HG02973 (cell line): ENCODE measurements around the gene SAMD1.

Experiments
- ATAC-seq: cut with Tn5 transposase; IDR thresholded peaks from one replicate; pipeline ENCODE4 v1.9.1; 2021; ENCODE audit warnings: moderate library complexity; ENCODE audit not compliant: unreplicated experiment

The SAMD1 gene

DNA sequence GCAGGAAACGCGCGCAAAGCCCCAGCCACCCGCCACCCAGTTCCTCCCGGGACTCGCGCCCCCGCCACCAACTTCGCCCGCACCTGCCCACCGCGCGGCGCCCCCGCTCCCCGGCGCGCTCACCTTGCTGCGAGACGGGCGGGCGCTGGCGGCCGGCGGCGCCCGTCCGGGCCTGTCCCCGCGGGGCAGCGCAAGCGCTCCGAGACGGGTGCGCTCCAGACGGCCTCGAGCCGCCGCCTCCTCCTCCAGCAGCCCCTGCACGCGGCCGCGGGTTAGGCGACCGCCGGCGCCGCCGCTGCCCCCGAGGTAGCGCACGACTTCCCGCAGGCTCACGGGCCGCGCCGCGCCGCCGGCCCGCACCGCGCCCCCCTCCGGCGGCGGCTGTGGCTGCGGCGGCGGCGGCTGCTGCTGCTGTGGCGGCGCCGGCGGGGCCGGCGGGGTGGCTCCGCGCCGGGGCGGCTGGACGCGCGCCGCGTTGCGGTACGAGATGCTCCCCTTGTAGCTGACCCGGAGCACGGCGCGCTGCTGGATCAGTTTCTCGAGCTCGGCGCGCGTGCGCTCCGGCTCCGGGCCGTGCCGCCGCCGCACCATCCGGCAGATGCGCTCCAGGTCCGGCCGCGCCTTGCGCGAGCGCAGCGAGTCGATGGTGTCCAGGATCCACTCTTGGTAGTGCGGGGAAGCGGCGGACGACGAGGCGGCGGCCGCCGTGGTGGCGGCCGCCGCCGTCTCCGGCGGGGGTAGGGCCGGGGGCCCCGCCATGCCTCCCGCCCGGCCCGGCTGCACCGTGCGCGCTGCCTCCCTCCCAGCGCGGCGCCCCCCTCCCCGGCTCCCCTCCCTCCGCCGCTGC is 666 bp downstream of the SAMD1 start:
- no peak for ATAC-seq

DNA sequence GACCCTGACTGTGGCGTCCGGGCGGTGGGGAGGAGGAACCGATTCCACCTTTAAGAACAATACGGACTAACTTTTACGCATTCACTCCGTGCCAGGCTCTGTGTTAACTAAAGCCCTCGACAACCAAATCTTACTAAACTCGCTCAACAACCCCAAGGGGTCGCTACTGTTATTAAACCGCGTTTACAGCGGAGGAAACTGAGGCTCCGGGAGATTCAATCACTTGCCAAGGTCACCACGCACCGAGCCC is 1.2 kb downstream of the SAMD1 start:
- ATAC-seq = no peak

DNA sequence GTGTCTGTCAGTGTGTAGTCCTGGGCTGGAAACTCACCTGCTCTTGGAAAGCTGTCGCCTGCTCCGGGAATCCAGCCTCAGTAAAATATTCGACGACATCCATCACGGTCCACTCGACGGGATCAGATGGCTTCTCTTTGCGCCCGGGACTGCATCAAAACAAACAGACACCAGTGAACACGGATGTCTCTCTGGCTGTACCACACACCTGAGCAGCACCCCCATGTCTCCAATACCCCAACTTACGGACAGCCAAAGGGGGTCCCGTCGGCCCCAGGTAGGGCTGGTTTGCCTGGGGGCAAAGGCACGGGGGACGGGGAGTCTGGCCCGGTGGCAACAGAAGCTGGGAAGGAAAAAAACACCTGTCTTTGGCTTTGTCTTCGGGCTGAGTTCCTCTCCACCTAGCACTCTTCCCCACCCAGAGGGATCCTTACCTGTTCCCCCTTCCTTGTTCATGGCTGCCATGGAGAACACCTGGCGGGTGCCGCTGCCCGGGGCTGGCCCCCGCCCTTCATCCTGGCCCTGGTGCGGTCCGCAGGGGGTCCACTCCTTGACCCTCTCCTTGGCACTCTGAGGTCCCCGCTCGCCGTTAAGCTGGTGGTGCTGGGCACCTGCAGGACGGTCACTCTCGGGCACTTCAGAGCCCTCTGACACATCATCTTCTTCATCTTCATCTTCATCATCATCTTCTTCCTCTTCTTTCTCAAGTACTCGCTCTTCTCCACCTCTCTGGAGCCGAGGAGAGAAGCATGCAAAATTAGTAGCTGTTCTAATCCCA is 1.7 kb downstream of the SAMD1 start:
- no peak for ATAC-seq

DNA sequence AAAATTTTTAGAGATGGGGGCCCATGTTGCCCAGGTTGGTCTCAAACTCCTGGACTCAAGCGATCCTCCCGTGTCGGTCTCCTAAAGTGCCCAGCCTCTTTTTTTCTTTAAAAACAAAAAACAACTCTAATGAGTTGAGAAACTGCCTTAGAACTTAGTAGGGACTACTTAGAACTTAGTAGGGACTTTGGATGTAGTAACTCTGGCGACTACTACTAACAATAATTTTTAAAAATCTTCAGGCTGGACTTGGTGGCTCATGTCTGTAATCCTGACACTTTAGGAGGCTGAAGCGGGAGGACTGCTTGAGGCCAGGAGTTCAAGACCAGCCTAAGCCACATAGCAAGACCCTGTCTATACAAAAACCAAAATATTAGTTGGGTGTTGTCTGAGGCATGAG is 4.5 kb downstream of the SAMD1 start:
- ATAC-seq = no peak

DNA sequence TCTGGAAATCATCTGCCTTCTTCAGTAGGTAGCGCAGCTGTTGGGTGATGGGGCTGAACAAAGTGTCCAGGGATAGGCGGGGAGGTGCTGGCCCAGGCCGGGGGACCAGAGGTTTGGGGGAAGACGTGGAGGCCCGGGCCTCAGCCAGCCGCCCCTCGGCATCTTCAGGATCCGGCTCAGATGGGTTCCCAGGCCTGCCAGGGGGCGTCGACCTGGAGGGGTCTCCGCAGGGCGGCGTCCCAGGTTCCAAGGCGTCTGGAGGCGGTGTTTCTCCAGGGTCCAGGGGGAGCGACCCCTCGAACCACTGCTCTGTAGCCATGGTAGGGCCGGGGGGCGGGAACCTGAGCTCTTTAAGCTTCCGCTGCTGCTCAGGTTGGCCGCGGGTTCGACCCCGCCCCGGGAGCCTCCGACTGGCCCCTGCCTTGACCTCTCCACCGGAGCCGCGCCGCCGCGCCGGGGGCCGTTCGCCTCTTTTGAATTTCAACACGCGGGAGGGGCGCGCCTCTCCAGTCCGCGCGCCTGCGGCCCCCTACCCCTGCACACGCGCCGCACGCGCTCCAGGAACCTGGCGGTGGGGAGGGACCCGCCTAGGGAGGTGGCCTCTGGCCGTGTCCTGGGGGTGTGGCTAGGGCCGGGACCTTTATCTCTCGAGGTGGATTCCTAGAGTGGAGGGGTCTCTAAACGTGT is 5.1 kb downstream of the SAMD1 start, which contains the start of gene C19orf67:
Gene C19orf67 (minus strand): TSS at position 475 of the 687 bp plus-strand sequence. CDS start 156 bp downstream, at position 319.
- no peak for ATAC-seq

DNA sequence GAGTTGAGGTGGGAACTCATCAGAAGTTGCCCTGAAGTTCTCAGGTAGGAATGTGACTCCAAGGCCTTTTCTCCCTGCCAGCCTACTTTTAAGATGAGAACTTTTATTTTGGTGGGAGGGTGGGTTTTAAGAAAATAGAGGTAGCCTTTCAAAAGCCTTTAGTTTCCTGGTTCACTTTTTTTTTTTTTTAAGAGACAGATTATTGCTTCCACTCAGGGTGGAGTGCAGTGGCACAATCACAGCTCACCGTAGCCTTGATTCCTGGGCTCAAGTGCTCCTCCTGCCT is 7.9 kb downstream of the SAMD1 start:
- ATAC-seq = no peak

DNA sequence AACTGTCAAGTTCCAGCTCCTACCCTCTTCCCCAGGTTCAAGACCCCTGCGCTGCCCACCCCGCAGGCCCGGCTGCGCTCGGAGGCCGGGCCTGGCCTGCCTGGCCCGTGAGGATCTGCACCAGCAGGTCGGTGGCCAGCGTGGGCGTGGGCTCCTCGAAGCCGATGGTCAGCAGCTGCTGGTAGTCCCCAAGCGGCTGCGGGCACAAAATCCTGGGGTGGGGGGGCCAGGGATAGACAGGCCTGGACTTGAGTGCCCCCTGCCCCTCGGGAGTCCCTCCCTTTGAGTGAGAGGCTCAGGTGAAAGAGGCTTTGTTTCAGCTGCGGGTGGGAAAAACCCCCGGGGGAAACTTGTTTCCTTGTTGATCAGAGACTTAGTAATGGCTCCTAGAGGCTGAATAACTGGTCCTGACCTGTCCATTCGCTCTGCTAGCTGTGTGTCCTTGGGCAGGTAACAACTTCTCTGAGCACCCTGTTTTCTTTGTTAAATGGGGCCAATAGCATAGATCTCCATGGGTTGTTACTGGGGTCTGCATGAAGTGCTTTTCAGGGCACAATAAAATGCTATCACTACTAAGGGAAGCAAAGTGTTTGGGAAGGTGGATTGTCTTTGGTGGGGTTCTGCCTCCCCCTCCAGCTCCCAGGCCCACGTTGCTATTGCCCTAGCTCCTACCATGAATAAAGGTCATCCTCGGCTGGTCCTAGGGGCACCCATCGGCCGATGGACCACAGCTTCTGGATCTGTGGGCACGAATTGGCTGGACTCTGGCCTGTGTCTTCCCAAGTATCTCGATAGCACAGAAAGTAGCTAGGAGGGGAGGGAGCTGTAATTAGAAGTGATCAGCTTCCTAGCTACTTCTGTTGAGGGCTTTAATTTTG is 8.5 kb downstream of the SAMD1 start:
- ATAC-seq = peak; percentile 14

DNA sequence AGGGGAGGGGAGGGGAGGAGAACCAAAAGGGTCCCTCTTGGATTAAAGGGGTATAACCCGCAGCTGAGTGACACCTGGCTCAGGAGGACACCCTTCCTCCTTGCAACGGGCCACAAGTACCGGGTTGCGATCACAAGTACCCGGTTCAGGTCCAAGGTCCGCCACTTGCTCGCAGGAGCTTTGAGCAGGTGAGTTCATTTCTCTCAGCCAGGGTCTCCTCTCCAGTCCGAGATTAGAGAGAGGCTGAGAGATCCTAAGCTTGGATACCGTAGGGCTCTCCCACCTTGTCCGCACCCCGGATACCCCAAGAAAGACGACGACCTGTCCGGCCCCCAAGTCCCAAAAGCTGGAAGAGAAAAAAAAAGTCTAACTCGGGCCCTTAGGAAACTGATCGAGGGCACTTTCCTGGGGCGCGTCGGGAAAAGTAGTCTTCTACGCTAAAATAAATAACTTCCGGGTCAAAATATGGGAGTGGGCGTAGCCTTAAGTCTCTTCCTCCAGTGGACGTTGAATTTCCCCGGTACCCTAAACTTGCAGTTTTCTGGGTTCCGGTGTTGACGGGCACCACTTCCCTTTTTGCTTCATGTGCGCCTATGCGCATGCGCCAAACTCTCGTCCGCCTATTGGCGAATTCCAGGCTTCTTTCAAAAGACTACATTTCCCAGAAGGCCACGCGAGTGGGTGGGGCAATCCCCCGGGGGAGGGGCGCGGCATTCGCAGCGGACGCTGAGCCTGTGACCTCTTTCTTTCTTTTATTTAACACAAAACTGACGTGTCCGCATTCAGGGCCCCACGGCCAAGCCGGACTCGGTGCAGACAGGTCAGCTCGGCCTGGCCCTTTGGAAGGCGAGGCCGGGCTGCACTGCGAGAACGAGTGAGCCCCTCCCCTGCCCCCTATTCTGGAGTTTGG is 9.4 kb downstream of the SAMD1 start:
- ATAC-seq = peak; percentile 60

DNA sequence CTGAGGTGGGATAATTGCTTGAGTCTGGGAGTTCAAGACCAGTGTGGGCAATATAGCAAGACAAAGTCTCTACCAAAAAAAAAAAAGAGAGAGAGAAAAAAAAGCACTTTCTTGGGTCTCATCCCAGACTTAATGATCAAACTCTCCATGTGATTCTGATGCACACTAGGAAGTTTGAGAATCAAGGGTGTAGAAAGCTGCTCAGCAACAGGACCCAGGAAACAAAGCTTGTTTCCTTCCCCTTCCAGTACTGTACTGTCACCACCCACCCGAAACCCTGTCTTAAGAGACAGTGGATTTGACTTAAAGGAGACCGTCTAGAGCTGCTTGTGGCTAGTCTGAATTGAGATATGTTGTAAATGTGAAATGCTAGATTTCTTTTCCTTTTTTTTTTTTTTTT is 12.1 kb downstream of the SAMD1 start:
- no peak for ATAC-seq

DNA sequence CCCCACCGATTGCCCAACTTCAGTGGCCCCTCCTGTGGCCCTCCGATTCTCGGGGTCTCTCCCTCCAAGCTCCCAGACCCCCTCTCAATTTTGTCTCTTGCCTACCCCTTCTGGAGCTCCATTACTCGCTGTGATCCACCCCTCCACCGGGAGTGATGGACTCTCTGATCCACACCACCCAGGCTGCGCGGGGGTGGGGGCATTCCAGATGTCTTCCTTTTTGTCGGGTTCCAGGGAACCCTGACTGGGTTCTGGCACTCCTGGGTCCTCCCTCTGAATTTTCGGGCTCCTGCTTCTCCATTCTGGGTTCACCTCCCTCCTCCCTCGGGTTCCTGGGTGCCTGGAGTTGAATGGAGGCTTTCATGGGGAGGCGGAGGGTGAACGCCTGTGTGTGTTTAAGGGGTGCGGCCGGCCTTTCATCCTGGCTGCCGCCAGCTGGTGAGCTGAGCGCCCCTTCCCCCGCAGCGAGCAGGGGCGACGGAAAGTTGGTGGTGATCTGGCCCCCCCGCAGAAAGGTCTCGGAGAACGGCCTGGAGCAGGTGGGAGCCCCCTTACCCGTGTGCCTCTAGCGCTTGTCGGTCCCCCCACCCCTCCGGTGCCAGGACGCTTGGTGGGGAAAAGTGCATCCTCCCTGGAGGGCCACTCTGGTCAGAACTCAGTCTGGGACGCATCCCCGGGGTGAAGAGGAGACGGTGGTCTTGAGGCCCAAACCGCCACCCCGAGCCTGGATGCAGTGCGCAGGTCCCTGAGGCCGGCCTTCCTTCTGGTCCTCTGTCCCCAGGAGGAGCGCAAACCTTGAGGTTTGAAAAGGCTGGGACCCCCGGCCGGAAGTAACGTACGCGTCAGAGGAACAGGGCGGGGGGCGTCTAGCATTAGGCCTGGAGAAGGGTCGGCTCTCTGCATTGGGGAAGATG is 16.4 kb downstream of the SAMD1 start:
- no peak for ATAC-seq

DNA sequence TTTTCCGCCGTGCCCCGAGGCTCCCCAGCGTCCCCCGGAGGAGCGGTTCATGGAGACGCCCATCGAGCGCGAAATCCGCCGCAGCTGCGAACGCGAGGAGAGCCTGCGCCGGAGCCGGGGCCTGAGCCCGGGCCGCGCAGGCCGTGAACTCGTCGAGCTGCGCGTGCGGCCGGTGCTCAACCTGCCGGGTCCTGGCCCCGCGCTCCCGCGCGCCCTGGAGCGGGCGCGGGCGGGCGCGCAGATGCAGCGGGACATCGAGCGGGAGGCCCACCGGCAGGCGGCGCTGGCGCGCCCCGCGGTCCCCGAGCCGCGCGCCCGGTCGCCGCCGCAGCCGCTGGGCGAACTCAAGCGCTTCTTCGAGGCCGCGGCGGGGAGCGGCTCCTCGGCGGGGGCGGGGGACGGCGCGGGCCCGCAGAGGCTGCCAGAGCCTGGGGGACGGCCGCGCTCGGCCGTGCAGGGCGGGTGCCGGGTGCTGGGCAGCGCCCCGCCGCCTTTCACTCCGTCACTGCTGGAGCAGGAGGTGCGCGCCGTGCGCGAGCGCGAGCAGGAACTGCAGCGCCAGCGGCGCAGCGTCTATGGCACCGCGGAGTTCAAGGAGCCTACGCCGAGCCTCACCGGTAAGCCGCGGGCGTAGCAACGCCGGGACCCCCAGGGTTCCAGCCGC is 17.2 kb downstream of the SAMD1 start:
- peak; percentile 44 for ATAC-seq

DNA sequence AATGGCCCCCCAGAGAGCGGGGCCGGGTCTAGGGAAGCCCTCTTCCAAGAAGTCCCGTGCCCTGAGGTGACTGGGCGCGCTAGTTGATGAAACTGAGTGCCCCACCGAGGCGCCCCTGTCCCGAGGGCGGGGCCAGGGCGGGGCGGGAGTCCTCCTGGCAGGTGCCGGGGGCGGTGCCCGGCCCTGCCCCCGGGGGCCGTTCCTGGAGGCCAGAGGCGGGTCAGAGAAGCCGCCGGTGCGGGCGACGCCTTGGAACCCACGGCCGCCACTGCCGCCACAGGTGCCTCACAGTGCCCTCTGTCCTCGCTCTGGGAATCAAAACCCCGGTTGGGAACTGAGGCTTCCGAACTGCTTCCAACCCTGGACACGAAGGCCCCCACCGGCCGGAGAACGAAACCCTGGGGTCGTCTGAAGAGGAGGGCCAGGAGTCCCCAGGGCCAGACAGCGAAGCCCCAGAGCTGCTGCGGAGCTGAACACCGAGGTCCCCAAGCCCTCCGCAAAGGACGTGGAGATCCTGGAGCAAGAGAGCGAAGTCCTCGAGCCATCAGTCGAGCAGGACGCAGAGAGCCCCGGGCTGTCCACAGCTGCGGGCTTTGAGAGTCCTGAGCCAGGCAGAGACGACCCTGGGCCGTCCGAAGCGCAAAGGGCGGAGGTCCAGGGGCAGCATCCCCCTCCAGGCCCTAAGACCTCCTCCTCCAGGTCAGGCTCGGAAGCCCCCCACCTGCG is 17.9 kb downstream of the SAMD1 start, which contains the start of gene MISP3:
Gene MISP3 (plus strand): TSS at position 252 of the 726 bp plus-strand sequence. CDS start 524 bp downstream, outside the sequence.
- ATAC-seq = no peak

DNA sequence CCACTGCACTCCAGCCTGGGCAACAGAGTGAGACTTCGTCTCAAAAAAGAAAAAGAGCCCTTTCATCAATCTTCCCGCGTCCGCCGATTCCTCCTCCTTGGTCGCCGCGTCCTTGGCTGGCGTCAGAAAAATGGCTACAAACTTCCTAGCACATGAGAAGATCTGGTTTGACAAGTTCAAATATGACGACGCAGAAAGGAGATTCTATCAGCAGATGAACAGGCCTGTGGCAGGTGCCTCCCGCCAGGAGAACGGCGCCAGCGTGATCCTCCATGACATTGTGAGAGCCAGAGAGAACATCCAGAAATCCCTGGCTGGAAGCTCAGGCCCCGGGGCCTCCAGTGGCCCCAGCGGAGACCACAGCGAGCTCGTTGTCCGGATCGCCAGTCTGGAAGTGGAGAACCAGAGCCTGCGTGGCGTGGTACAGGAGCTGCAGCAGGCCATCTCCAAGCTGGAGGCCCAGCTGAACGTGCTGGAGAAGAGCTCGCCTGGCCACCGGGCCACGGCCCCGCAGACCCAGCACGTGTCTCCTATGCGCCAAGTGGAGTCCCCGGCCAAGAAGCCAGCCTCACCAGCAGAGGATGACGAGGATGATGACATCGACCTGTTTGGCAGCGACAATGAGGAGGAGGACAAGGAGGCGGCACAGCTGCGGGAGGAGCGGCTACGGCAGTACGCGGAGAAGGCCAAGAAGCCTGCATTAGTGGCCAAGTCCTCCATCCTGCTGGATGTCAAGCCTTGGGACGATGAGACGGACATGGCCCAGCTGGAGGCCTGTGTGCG is 20.1 kb downstream of the SAMD1 start:
- ATAC-seq = no peak

DNA sequence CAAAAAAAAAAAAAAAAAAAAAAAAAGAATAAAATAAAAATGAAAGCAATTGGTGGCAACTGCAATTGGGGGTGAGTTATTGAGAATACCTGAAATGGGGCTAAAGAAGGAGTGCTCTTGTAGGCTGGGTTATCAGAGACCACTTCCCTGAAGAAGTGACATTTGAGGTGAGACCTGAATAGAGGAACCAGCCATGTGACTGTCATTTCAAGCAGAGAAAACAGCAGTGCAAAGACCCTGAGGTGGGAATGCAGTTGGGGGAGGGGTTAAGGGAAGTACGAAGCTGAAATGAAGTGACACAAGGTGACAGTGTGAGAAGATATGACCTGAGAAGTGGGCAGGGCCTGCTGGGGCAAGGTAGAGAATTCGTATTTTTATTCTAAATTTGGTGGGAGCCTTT is 24.4 kb downstream of the SAMD1 start:
- no peak for ATAC-seq

DNA sequence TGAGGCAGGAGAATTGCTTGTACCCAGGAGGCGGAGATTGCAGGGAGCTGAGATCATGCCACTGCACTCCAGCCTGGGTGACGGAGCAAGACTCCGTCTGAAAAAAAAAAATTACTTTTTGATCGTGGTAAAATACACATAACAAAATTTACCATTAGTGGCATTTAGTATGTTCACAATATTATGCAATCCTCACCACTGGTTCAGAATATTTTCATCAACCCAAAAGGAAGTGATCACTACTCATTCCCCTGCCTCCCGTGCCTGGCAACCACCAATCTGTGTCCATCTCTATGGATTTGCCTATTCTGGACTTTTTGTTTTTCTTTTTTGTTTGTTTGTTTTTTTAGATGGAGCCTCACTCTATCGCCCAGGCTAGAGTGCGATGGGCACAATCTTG is 27.4 kb downstream of the SAMD1 start:
- no peak for ATAC-seq

DNA sequence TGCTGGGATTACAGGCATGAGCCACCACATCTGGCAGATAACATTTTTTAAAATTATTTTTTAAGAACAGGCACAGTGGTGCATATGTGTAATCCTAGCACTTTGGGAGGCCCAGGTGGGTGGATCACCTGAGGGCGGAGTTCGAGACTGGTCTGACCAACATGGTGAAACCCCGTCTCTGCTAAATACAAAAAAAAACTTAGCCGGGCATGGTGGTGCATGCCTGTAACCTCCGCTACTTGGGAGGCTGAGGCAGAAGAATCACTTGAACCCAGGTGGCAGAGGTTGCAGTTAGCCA is 28.0 kb downstream of the SAMD1 start:
- ATAC-seq = no peak
